B cell (primary cell): ENCODE measurements around the gene NPAS3.

Experiments
- CTCF ChIP-seq: fragments of 200-600 bp; IDR thresholded peaks from one replicate; pipeline ENCODE4 v1.8.0; 2022; ENCODE audit warnings: antibody characterized with exemption, mild to moderate bottlenecking
- EZH2 ChIP-seq: IDR thresholded peaks from 2 replicates; pipeline ENCODE4 v1.6.1; 2012; ENCODE audit warnings: borderline replicate concordance, low read depth, mild to moderate bottlenecking, moderate library complexity, low read length; ENCODE audit not compliant: insufficient read depth, poor library complexity, severe bottlenecking

GRCh38 chr14:33019346-33019745 is 80.7 kb downstream of the NPAS3 start:
- TF ChIP-seq CTCF, result no peak
- TF ChIP-seq EZH2, result no peak
